Testis (tissue), 2 donors: Measurements from ENCODE around the gene ACSS3.

Experiments
- POLR2A ChIP-seq: fragments of 450-650 bp; IDR thresholded peaks from one replicate; pipeline ENCODE4 v1.6.1; 2017; ENCODE audit warnings: antibody characterized with exemption, mild to moderate bottlenecking, moderate library complexity
- TF ChIP-seq, protein P1 (sequence below), 3 experiments: fragments of 450-650 bp in 2 of 3; fragments of 200-600 bp in 1 of 3; sonication (generic) in 1 of 3; IDR thresholded peaks; one replicate each; pipeline ENCODE4 v1.5.1; 2016 to 2019; ENCODE audit warnings: antibody characterized with exemption in 3 of 3, mild to moderate bottlenecking in 2 of 3, moderate library complexity in 1 of 3

DNA sequence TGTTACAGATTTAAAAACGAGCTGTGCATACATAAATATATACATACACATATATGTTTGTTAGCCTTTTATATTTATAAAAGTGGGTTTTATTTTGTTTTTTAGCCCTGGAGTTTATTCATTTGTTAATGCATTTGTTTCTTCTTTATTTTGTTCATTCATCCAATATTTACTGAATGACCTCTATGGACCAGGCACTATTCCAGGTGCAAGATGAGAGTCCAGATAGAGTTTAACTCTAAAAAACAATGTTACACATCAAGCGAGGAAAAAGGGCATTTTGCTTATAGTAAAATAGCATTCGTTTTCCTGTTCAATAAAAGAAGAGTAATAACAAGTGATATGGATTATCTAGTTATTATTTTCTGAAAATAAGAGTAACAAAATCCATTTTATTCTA is 14.2 kb downstream of the ACSS3 start:
- TF ChIP-seq, protein P1, sequence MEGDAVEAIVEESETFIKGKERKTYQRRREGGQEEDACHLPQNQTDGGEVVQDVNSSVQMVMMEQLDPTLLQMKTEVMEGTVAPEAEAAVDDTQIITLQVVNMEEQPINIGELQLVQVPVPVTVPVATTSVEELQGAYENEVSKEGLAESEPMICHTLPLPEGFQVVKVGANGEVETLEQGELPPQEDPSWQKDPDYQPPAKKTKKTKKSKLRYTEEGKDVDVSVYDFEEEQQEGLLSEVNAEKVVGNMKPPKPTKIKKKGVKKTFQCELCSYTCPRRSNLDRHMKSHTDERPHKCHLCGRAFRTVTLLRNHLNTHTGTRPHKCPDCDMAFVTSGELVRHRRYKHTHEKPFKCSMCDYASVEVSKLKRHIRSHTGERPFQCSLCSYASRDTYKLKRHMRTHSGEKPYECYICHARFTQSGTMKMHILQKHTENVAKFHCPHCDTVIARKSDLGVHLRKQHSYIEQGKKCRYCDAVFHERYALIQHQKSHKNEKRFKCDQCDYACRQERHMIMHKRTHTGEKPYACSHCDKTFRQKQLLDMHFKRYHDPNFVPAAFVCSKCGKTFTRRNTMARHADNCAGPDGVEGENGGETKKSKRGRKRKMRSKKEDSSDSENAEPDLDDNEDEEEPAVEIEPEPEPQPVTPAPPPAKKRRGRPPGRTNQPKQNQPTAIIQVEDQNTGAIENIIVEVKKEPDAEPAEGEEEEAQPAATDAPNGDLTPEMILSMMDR (IDR thresholded peaks at IDR 0.05), result no peak
- TF ChIP-seq POLR2A, result no peak
